Transverse colon (tissue), 4 donors: ENCODE results near the gene TAF1A.

Experiments
- EP300 ChIP-seq: sonication (generic); formaldehyde crosslinking; IDR thresholded peaks from one replicate; pipeline ENCODE4 v1.6.1; 2017; ENCODE audit warnings: antibody characterized with exemption, low read depth
- POLR2A ChIP-seq: fragments of 450-650 bp; IDR thresholded peaks from one replicate; pipeline ENCODE4 v1.6.1; 2016; ENCODE audit warnings: antibody characterized with exemption, mild to moderate bottlenecking, moderate library complexity
- POLR2AphosphoS5 ChIP-seq, 3 donors: sonication (generic); formaldehyde crosslinking; IDR thresholded peaks; one replicate each; pipeline ENCODE4 v1.6.1; 2016; ENCODE audit warnings: antibody characterized with exemption in 3 of 3
- TF ChIP-seq, protein P1 (sequence below), 5 experiments: fragments of 200-600 bp in 3 of 5; fragments of 450-650 bp in 2 of 5; sonication (generic) in 3 of 5; IDR thresholded peaks; 1 replicate in 2 of 5; 2 replicates in 3 of 5; pipeline ENCODE4 v1.5.1; 2016 to 2017; ENCODE audit warnings: antibody characterized with exemption in 5 of 5, inconsistent platforms in 3 of 5, mild to moderate bottlenecking in 2 of 5, moderate library complexity in 1 of 5

DNA sequence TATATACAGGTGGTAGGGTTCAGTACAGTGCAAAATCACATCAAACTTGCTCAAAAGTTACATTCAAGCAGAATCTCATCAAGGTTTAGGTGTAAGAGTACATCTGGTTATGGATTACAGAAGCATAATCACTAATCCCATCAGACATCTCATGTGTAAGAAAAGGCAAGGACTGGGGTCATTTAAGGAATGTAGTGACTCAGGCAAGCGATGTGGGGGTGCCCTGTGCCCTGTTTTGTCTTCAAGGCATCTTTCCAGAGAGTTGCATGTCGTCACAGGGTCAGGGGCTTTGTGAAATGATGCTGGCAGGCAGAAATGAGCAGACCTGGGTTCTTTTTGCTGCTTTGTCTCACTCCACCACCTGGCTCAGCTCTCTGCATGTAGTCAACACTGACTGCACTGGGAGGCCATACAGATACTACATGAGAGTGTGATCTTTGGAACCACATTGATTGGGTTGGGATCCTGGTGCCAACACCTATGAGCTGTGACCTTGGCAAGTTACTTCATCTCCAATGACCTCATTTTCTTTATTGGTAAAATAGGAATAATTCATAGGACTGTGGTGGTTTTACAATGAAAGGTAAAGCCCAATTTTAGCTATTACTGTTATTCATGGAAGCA lies 33.6 kb downstream of the TAF1A start:
- TF ChIP-seq, protein P1, sequence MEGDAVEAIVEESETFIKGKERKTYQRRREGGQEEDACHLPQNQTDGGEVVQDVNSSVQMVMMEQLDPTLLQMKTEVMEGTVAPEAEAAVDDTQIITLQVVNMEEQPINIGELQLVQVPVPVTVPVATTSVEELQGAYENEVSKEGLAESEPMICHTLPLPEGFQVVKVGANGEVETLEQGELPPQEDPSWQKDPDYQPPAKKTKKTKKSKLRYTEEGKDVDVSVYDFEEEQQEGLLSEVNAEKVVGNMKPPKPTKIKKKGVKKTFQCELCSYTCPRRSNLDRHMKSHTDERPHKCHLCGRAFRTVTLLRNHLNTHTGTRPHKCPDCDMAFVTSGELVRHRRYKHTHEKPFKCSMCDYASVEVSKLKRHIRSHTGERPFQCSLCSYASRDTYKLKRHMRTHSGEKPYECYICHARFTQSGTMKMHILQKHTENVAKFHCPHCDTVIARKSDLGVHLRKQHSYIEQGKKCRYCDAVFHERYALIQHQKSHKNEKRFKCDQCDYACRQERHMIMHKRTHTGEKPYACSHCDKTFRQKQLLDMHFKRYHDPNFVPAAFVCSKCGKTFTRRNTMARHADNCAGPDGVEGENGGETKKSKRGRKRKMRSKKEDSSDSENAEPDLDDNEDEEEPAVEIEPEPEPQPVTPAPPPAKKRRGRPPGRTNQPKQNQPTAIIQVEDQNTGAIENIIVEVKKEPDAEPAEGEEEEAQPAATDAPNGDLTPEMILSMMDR (IDR thresholded peaks at IDR 0.05), result no peak
- TF ChIP-seq POLR2A, result no peak
- TF ChIP-seq POLR2AphosphoS5 (IDR thresholded peaks at IDR 0.05), result no peak
- no peak for TF ChIP-seq EP300
